GM18861 (cell line): Measurements from ENCODE around the gene LILRB5.
"Not testable (repeated sequence)": the region's sequence is repeated elsewhere in the genome, so short reads cannot be mapped to it uniquely, and the experiment has no call there.

ENCODE experiments used
- ATAC-seq: cut with Tn5 transposase; IDR thresholded peaks from one replicate; pipeline ENCODE4 v1.9.1; 2021; ENCODE audit not compliant: unreplicated experiment

The LILRB5 gene

GRCh38 chr19:54216869-54217268, 40.2 kb downstream of the LILRB5 start:
- ATAC-seq = no peak

- not testable (repeated sequence) for ATAC-seq
Measured at GRCh38 chr19:54214734-54215133, 42.3 kb downstream of the LILRB5 start.

GRCh38 chr19:54214217-54214616, 42.9 kb downstream of the LILRB5 start:
- ATAC-seq = not testable (repeated sequence)

- ATAC-seq = no peak
Measured at GRCh38 chr19:54211235-54211634, 45.8 kb downstream of the LILRB5 start.

- ATAC-seq = no peak
Measured at GRCh38 chr19:54209811-54210494, 47.1 kb downstream of the LILRB5 start.

GRCh38 chr19:54209058-54209810, 47.8 kb downstream of the LILRB5 start:
- ATAC-seq = no peak

GRCh38 chr19:54208784-54209057, 48.4 kb downstream of the LILRB5 start:
- no peak for ATAC-seq

GRCh38 chr19:54207983-54208783, 48.9 kb downstream of the LILRB5 start:
- ATAC-seq = peak; percentile 34

- no peak for ATAC-seq
Measured at GRCh38 chr19:54207676-54207982, 49.4 kb downstream of the LILRB5 start.

- ATAC-seq = not testable (repeated sequence)
Measured at GRCh38 chr19:54207193-54207592, 49.9 kb downstream of the LILRB5 start.

GRCh38 chr19:54206831-54207177, 50.3 kb downstream of the LILRB5 start:
- no peak for ATAC-seq

- no peak for ATAC-seq
Measured at GRCh38 chr19:54206030-54206830, 50.8 kb downstream of the LILRB5 start.

GRCh38 chr19:54204767-54205468, 52.2 kb downstream of the LILRB5 start:
- no peak for ATAC-seq

GRCh38 chr19:54203151-54203611, 53.9 kb downstream of the LILRB5 start:
- no peak for ATAC-seq

- ATAC-seq = no peak
Measured at GRCh38 chr19:54201980-54202379, 55.1 kb downstream of the LILRB5 start.

GRCh38 chr19:54201172-54201701, 55.8 kb downstream of the LILRB5 start:
- ATAC-seq = no peak
